Retinal pigment epithelial cell (primary cell): ENCODE results near the gene BCAS1.

Source experiments
- DNase-seq: peaks from one replicate; pipeline ENCODE4 v3.0.0-alpha.2; 2010; ENCODE audit warnings: low read depth
- H3K4me3 ChIP-seq: 2 replicates; pipeline ENCODE4 v1.5.1; 2011; ENCODE audit warnings: mild to moderate bottlenecking, low read length, control low read depth, moderate library complexity
- CTCF ChIP-seq: conservative IDR thresholded peaks from 2 replicates; pipeline ENCODE4 v1.5.1; 2011; ENCODE audit warnings: low read depth, low read length, control low read depth, inconsistent platforms

The BCAS1 gene

GRCh38 chr20:53990003-53990402, 80.4 kb downstream of the BCAS1 start:
- TF ChIP-seq CTCF, result no peak
- no peak overlapping the region for H3K4me3 ChIP-seq
- no peak for DNase-seq

- no peak overlapping the region for H3K4me3 ChIP-seq
- TF ChIP-seq CTCF, result no peak
Measured at GRCh38 chr20:53989401-53989800, 81.0 kb downstream of the BCAS1 start.

GRCh38 chr20:53986037-53986650, 84.2 kb downstream of the BCAS1 start:
- TF ChIP-seq CTCF, result no peak
- no peak for DNase-seq
- no peak overlapping the region for H3K4me3 ChIP-seq

More at GRCh38 chr20:53989401-53989800, 81.0 kb downstream of the BCAS1 start:
- no peak for DNase-seq

- no peak overlapping the region for H3K4me3 ChIP-seq
- no peak for TF ChIP-seq CTCF
- DNase-seq, result no peak
Measured at GRCh38 chr20:53985150-53985518, 85.3 kb downstream of the BCAS1 start.

GRCh38 chr20:53984356-53985149, 85.8 kb downstream of the BCAS1 start:
- H3K4me3 ChIP-seq, result no peak overlapping the region
- TF ChIP-seq CTCF, result no peak
- DNase-seq, result no peak

GRCh38 chr20:53983401-53983800, 87.0 kb downstream of the BCAS1 start:
- DNase-seq, result no peak
- H3K4me3 ChIP-seq, result no peak overlapping the region
- TF ChIP-seq CTCF, result no peak

GRCh38 chr20:53982624-53983023, 87.8 kb downstream of the BCAS1 start:
- TF ChIP-seq CTCF, result no peak
- H3K4me3 ChIP-seq, result no peak overlapping the region
- DNase-seq, result no peak
